ENCODE measurements around the gene PER1.

Gene PER1

GRCh38 chr17:8141045-8141444 is 11.2 kb downstream of the PER1 start:
- DNase-seq, result no peak

GRCh38 chr17:8140065-8141029 is 11.9 kb downstream of the PER1 start:
- no peak for DNase-seq

DNA sequence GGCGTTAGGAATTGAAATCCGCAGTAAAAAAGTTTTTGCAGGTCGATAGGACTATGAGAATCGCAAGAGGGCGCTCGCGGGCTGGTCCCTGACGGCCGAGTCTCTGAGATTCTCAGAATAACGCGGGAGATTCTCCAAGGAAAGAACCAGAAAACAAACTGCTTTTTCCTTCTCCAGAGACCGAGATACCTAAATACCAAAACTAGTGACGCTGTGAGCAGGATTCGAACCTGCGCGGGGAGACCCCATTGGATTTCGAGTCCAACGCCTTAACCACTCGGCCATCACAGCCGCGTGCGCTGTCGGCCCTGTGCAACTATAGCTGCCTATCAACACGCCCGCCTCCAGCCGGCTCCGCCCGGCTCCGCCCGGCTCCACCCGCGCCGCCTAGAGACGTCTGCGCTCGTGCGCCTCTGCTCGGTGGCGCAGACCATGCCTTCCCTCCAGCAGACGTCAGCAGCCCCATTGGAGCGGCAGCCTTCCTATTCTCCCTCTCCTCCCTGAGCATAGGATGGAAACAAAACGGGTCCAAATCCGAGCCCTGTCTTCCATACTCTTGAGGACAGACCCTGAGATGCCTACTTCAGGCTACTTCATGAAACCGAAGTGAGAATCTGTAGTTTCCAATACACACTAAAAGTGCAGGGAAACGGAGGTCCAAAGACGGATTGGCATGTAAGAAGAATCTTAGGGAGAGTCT is 13.4 kb downstream of the PER1 start:
- peak; percentile 97 for DNase-seq

- DNase-seq, result no peak
Measured at GRCh38 chr17:8138374-8138671, 13.9 kb downstream of the PER1 start.

- no peak for DNase-seq
Measured at GRCh38 chr17:8137645-8138373, 14.4 kb downstream of the PER1 start.

DNA sequence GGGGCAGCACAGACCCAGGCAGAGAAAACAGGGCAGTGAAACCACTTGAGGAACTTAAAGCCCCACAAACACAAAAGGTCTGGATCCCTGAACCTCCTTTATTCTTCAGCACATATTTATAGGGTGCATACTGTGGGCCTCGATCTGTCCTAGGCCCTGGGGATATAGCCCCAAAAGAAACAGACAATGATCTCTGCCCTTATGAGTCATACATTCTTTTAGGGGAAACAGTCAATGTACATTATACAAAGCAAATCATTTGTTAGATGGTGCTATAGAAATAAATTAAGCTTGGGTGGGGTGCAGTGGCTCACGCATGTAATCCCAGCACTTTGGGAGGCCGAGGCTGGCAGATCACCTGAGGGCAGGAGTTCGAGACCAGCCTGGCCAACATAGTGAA is 18.3 kb downstream of the PER1 start:
- DNase-seq, result no peak

DNA sequence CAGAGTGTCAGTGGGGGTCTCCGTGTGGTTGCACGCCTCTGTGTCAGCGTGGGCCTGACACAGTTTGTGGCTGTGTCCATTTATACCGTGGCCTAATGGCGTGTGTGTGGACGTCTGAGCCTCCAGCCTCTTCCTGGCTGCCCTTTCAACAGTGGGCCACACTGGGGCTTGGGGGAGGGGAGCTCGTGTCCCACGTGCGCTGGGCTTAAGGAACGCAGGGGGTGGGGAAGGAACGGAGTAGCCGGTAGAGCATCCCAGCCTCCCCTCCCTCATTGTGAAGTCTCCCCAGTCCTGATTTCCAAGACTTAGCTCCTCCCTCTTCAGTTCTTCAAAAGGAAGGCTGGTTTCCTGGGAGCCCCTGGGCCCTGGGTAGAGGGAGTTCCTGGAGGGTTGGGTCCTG is 18.8 kb downstream of the PER1 start:
- no peak for DNase-seq

DNA sequence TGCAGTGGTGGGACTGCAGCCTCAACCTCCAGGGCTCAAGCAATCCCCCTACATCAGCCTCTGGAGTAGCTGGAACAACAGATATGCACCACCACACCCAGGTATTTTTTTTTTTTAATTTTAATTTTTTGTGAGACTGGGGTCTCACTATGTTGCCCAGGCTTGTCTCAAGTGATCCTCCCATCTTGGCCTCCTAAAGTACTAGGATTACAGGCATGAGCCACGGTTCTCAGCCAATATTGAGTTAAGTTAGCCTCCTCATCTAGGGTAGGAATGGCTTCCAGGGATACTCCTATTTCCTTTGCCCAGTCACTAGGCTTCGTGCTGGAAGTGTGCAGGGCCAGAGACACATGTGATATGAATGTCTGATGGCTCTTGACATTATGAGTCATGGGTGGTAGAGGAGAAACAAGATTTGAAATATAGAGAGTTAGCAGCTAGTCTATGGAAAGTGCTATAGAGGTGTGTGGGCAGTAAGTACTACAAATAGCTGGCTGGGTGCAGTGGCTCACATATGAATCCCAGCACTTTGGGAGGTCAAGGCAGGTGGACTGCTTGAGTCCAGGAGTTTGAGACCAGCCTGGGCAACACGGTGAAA is 20.3 kb downstream of the PER1 start:
- peak; percentile 44 for DNase-seq

GRCh38 chr17:8128125-8128784 is 23.9 kb downstream of the PER1 start:
- no peak for DNase-seq

DNA sequence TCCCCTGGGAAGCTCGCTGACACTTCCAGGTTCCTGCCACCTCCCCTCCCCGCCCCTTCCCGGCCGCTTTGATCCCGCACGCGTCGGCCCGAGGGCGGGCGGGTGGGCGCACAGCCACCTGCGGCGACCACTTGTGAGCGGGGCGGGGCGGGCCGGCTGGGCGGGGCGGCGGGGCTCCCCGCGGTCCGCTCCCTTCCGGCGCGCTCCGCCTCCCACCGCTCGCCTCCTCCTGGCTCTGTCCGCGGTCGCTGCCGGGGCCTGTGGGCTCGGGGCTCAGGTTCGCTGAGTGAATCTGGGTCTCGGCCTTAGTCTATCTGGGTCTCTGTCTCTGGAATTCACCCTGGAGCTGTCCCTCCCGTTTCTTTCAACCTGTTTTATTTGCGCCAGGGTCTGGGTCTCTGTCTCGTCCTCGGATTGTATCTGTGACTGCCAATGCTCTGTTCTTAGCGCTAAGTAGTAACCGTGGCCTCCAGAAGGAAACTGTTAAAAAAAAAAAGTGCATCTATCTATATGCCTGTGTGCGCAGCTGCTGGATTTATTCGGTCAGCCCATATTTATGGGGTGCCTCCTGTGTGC is 25.6 kb downstream of the PER1 start:
- peak; percentile 40 for DNase-seq

GRCh38 chr17:8125947-8126490 is 26.2 kb downstream of the PER1 start:
- DNase-seq, result peak; percentile 35

DNA sequence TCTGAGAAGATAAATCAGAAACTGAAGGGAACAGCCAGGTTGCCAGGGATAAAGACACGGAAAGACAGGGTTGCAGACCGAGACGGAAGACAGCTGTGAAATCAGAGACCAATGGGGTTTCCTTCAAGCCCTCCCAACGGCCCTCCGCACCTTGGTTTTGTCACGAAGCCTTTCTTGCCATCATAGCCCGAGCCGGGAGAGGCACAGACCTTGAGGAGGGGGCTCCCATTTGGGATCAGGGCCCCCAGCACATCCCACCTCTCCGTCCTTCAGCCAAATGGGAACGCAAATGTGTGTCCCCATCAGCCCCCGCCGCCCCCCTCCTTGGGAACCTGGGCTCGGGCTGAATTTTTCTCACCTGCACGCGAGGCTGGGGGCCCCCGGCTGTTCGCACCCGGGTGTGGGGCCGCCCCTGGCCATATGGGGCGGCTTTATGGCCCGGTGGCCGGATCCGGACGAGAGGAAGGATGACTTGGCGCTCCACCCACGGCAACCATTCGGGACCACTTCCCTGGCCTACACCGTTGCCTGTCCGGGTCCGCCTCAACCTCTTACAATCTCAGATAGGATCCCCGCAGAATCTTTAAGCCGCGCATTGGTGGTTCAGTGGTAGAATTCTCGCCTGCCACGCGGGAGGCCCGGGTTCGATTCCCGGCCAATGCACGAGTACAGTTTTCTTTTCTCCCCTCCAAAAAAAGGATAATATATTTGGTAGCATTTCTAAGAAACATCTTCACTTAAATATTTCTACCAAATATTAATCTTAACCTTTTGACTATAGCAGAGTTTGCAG is 26.9 kb downstream of the PER1 start:
- DNase-seq, result peak; percentile 74

DNA sequence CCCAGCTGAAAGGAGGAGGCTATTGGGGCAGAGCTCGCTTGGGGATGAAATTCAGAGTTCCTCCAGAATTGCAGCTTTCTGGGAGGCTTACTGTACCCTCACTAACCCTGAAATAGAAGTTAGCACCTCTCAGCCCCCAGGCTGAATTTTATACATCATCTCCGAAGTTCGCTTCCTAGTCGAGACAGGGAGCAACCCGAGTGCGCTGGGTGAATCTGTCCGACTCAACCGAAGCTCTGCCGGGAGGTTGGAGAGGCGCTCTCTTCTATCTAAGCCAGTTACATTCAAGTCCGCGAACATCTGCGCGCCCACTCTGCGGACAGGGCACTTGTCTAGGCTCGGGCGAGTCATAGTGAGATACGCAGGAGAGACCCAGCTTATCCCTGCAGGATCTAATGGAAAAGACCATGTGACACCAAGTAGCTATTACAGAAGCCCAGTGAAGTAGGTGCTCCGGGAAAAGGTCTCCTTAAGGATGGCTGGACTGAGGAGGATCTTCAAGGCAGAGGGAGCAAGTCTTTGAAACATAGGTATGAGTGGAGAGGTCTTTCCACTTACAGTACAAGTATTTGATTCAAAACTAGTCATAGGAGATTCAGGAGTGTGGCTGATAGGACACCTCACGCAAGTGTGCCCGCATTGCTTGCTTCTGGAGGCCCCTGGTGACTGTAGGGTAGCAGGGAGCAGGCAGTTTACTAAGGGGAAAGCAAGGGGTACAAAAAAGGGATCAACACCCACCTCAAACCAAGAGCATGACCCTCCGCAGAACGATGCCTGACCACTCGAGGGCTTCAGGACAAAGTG is 27.7 kb downstream of the PER1 start:
- DNase-seq, result peak; percentile 19

DNA sequence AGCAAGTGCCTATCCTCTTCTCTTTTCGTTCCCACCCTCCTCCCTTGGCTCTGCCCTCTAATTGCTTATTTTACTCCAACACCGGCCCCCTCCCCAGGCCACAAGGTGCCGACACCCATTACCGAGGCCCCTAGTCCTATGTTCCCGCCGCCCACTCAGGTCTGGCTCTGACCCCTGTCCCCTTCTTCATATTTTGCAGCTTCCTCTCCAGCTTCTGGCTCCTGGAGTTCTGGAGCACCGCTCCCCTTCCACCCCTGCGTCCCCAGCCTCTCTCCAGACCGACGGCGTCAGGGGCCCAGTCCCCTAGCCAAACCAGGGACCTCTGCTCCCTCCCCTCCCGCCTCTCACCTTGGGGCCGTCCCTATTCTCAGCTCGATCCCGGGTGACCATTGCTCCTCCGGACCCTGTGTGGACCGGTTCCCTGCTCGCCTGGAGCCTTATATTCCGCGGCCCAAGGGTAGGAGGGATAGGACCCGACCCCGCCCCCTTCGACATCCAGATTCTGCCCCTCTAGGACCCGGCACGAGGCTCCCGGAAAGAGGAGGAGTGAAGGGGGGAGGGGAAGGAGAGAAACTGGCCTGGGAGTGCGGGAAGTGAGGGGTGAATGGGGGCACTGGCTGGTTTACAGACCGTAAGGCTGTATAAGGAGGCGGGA is 28.4 kb downstream of the PER1 start, which contains the start of gene HES7:
Gene HES7 (minus strand): TSS at position 412 of the 655 bp plus-strand sequence. CDS start 22 bp downstream, at position 390.
- DNase-seq, result peak; percentile 31

DNA sequence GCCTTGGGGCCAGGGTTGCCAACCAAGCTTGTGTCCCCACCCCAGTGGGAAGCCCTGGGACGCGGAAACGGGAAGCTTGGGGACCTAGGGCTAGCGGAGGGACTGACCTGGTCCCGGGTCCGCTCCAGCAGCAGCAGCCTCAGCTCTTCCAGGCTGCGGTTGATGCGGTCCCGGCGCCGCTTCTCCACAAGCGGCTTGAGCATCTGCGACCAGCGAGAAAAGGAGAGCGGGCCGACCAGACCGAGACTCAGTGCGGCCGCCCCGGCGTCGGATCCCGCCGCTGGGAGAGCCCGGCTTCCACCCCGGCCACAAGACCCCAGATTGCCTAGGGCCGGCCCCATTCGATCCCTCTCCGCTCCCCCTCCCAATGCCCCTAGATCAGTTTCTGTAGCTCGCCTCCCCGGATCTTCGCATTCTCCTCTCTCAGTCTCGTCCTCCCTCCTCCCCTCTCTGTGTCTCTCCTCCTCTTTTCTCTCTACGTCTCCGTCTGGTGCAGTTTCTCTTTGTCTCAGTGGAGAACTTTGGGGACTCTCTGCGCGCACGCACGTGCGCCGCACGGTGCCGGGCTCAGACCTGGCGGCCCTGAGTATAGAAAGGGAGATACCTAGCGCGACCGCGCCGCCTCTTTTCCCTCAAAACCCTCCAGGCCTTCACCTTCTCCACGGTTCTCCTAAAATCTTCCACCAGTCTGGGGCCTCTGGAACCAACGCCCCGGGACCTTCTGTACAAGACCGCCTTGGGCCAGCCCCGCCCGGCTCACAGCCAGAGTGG is 29.1 kb downstream of the PER1 start:
- DNase-seq, result peak; percentile 39

DNA sequence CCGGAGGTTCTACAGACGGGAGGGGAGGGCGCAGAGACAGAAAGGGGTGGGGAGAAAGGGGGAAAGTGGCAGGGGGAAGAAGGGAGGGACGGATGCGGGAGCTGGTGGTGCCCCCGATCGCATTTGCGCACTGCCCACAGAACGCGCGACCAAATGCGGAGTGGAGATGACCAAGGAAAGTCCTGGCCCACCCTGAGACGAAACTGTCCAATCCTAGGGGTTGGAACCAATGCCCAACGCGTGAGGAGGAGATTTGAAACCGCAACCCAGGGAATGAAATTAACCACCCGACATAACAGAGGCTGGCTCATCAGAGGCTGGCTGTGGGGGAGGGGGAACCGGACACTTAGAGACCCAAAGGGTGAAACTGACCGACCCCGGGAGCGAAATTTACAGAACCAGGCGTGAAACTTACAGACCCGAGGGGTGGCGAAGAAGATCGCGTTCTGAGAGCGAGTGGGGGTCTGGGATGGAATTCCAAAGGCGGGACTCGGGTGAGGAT is 29.7 kb downstream of the PER1 start:
- DNase-seq, result peak; percentile 53

DNA sequence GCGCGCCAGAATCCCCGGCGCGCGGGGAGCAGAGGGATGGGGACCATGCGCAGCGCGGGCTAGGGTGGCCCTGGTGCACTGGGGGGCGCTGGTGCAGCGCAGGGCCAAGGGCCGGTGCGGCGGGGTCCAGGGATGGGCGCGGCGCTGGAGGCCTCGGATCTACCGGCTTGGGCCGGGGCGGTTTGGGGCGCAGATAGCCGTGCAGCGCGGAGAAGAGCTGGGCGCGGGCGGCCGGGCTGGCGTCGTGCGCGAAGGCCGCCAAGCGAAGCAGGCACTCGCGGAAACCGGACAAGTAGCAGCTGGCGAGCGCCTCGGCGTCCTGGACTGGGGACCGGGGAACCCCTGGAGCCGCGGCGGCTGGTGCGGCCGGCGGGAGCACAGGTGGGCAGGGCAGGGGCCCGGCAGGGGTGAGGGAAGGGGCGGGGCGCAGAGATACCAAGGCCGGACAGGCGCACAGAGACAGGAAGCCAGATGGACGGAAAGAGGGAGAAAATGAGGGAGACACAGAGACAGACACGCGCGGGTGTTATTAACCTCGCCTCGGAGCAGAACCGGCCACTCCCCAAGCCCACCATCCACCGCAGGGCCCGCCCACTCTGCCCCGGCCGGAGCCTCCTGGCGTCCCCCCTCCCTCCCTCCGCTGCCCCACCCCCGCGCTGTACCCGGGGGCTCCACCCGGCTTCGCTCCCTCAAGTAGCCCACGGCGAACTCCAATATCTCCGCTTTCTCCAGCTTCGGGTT is 30.4 kb downstream of the PER1 start:
- peak; percentile 70 for DNase-seq

- DNase-seq, result no peak
Measured at GRCh38 chr17:8121407-8121680, 30.9 kb downstream of the PER1 start.
